Stimulated activated CD8-positive, alpha-beta memory T cell treated with anti-CD3 and anti-CD28 coated beads, Interleukin-2, amount 100 ng/mL, for 1 hour (primary cell): ENCODE measurements around the gene WDR93.

Experiments
- DNase-seq, 2 donors: peaks; one replicate each; pipeline ENCODE4 v3.0.0-alpha.2; 2020; ENCODE audit warnings: low read depth in 2 of 2

WDR93 gene

DNA sequence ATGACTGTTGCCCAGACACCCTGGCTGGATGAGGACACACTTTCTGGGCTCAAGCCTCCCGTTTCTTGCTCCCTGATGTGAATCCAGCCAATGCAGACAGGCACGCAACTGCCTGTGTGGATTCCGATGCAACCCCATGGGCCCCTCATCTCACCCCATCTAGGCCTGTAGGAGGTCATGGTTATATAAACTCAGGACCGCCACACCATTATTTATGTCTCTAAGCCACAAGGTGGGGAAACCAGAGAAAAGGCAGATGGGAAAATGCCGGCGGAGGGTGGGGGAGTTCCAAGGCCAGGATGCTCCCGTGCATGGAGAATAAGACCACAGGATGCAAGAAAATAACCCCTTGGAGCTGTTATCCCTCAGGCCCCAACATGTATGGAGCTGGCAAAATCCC lies 58.4 kb downstream of the WDR93 start:
- no peak for DNase-seq

DNA sequence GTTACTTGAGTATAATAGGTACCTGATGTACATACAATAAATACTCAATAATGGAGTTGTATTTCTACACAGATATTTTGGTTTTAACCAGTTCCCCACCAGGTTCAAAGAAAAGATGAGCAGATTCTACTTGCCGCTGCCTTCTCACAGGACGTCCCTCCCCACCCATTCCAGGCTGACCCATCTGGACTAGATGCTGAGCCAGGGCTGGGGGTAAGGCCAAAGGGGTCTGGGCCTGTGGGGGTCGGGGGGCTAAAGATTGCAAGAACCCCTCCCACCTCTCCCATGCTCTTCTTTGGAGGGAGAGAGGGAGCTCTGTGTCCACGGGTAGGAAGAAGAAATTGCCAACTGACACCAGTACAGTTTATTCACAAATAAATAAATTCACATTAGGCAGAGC lies 58.9 kb downstream of the WDR93 start:
- no peak for DNase-seq

DNA sequence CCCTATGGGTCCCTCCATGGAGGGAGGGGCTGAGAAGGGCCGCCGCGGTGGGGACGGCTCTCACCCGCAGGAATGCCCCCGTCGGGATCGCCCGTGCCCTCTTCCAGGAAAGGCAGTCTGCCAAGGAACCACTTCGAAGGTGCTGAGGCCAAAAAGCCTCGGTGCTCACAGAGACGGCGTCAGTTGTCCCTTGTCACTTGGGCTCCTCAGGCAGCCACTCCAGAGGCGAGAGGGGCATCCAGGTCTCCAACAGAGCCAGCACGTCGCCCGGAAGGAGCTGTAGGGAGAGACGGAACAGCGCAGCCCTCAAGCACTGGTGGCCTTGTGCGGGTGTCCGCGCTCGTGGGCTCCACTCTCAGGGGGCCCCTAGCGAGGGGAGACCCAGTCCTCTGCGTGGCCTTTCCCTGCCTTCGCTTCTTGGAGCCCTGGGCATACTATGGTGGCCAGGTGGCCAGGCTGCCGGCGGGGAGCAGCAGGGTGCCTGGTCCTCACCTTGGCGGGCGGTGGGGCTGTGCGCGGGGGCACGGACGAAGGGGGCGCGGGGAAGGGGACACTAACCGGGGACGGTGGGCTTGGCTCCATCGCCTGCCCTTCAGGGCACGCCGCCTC lies 59.4 kb downstream of the WDR93 start:
- DNase-seq = no peak

DNA sequence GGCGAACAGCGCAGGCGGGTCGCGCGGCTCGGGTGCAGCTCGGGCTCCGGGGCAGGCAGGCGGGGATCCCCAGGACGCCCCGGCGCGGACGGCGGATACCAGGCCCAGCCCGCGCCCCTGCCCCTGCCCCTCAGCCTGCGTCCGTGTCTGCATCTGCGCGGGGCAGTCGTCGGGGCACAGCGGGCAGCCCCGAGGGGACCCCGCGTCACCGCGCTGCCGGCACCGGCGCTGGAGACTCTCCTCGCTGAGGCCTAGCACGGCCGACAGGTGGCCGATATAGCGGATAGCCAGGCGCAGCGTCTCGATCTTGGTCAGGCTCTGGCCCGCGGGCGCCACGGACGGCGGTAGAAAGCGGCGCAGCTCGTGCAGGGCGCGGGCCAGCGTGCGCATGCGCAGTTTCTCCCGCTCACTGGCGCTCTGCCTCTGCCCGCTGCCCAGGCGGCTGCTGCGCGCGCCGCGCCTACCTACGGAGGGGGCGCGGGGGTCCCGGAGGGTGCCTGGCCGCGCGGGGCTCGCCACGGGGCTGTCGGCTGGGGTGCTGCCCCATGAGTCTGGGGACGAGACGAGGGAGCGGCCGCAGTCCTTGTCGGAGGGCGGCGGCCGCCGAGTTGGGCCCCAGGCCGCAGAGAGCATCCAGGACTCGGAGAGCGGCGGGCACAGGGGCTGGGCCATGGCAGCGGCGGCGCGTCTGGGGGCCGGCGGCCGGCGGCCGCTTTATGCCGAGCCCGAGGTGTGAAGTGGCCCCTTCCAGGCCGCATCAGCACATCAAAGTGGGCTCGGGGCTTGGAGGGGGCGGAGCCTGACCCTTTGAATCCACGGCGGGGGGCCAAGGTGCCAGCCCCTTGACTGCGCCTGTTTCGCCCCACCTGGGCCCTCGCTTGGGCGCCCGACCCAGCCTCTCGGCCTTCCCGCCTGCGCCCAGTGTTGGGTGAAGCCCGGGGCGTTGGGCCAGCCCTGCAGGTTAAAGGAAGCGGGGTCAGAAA lies 60.2 kb downstream of the WDR93 start, which contains the start of gene MESP1:
Gene MESP1 (minus strand): TSS at position 690 of the 983 bp plus-strand sequence. CDS start 18 bp downstream, at position 672.
- DNase-seq = peak; percentile 75 to 77

DNA sequence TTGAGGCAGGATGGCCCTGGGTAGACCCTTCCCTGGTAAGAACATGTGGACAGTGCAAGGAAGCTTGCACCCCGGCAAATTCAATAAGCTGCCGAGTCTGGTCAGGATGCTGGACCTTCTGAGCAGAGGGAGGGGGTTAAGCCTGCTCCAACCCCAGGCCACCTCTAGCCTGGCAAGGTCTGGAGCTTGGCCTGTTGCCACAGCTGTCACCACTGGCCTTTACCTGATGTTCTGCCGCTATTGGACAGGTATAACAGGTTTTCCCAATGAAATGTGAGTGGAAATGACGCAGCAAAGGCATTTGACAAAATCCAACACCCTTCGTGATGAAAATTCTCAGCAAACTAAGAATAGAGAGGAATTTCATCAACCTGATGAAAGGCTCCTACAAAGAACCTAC lies 61.1 kb downstream of the WDR93 start:
- no peak for DNase-seq

DNA sequence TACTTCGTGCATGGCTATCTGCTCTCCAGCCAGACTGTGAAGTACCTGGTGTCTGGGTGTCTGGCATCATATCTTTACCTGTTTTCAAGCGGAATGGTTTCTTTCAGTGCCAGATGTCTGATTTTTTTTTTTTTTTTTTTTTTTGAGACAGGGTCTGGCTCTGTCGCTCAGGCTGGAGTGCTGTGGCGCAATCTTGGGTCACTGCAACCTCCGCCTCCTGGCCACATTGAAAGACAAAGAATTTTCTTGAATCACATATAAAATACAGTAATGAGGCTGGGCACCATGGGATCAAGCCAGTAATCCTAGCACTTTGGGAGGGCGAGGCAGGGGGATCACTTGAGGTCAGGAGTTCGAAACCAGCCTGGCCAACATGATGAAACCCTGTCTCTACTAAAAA lies 63.2 kb downstream of the WDR93 start:
- no peak for DNase-seq

DNA sequence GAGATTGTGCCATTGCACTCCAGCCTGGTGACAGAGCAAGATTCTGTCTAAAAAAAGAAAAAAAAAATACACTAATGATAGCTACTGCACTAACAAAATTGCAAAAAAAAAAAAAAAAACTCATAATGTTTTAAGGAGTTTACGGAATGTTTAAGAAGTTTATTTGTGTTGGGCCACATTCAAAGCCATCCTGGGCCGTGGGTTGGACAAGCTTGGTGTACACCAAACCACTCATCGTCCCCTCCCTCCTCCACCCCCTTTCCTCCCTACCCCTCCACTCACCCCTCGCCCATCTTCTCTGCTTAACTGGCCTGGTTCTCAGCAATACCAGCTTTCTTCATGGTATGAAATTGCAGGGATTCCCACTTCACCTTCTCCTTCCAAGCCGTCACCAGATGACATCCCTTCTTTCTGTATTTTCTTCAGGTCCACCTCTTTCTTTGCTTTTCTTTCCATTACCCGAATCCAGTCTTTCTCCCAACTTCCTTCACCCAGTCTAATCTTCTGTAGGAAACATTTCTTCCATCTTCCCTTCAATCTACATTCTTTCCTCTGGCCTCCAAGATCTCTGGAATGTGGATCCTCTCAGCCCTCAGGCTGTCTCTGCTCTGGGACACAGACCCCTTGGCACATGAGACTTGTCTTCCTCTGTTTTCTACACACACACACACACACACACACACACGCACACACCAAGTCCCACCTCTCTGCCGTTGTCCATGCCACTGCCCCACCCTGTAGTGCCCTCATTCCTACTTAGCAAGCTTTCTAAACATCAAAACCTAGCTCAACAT lies 63.9 kb downstream of the WDR93 start:
- DNase-seq = no peak

DNA sequence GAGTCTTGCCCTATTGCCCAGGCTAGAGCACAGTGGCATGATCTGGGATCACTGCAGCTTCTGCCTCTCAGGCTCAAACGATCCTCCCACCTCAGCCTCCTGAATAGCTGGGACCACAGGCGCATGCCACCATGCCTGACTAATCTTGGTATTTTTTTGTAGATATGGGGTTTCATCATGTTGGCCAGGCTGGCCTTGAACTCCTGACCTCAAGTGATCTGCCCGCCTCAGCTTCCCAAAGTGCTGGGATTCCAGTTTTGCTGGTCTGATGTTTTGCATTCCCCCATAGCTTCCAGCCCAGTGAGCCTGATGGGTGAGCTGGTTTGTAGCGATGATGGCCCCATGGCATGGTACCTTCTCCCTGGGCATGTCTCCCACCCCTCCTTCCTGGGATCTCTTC lies 65.1 kb downstream of the WDR93 start:
- DNase-seq = no peak

DNA sequence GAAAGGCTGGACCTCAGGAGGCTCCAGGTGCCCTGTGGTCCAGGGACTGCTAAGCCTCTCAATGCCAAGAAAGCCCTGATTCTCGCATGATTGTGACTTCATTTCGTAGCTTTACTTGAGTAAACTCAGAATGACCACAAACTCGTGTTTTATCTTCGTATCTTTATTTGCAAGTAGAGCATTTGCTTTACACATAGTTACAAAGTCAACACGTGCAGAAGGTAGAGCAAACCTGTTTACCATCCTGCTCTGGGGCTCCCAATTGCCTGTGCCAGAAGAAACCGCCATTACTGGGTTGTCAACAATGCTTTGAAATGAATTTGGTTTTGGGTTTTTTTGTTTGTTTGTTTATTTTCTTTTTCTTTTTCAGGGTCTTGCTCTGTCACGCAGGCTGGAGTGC lies 66.3 kb downstream of the WDR93 start:
- DNase-seq = no peak

DNA sequence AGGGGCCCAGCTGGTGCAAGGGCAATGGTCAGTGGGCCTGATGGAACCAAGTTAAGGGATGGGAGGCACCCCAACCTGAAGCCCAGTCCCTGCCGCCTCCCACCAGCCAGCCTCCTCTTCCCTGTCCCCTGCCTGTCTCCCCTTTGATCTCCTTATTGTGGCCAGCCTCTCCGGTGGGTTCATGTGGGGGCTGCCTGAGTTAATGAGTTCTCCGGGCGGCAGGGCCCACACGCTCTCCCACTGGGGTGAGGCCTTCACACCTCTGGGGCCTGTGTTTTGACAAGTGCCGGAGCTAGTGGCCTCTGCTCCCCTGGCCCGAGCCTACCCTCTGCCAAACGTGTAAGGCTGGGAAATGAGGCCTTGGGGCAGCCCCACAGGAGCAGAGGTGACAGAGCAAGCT lies 67.7 kb downstream of the WDR93 start:
- DNase-seq = no peak

DNA sequence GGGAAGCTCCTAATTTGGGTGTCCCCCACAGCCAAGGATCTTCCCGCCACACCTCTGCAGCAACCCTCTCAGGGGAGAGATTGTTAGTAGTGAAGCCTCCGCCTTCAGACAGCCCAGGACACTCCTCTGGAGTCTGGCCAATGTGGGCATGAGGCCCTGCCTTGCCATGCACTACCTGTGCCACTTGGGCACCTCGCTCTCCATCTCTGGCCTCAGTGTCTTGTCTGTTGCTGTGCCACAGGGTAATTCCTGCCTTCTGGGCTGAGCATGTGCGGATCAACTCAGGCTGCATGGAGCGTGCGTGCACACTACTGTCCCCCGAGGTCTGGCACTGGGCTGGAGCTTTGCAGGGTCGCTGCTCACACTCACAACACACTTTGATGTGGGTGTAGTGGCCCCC lies 68.4 kb downstream of the WDR93 start:
- DNase-seq = no peak

DNA sequence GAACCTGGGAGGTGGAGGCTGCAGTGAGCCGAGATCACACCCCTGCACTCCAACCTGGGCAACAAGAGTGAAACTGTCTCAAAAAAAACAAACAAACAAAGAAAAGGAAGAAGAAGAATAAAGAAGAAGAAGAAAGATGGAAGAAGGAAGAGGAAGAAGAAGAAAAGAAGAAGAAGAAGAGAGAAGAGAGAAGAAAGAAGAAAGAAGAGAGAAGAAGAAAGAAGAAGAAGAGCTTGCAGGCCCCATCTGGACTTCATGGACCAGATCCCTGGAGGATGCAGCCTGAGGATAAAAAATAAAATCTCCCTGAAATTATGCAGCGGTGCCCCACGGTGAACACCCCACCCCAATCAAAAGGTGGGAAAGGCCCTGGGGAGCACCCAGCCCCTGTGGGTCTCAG lies 69.2 kb downstream of the WDR93 start:
- no peak for DNase-seq

DNA sequence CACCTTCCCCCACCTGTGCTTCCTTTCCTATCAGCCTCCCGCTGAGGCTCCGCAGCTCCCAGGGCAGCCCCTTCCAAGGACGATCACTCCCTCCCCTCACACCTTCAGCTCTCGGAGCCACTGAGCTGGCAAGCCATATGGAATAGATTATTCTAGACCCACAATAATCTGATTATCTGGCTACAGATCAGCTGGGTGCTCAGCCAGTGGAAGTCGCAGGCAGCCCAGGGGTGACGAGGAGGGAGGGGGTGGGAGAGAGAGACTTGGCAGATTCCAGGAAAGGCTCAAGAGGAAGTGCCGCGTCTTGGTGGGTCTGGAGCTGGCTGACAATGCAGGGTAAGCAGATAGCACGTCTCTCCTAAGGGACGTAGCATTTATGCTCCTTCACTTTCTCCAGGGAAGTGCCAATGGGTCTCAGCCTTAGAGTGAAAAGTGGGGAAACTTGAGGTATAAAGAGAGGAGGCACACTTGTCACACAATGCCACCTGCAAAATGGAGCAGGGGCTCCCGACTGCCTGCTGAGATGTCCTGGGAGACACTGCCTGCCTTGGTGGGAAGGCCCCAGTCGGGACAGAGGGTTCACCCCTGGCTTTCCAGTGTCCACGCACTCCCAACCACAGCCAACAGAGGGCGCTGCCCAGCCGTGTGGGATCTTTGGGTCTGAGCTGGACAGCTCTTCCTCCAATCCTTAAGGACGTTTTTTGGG lies 69.8 kb downstream of the WDR93 start:
- peak; percentile 24 to 28 for DNase-seq

DNA sequence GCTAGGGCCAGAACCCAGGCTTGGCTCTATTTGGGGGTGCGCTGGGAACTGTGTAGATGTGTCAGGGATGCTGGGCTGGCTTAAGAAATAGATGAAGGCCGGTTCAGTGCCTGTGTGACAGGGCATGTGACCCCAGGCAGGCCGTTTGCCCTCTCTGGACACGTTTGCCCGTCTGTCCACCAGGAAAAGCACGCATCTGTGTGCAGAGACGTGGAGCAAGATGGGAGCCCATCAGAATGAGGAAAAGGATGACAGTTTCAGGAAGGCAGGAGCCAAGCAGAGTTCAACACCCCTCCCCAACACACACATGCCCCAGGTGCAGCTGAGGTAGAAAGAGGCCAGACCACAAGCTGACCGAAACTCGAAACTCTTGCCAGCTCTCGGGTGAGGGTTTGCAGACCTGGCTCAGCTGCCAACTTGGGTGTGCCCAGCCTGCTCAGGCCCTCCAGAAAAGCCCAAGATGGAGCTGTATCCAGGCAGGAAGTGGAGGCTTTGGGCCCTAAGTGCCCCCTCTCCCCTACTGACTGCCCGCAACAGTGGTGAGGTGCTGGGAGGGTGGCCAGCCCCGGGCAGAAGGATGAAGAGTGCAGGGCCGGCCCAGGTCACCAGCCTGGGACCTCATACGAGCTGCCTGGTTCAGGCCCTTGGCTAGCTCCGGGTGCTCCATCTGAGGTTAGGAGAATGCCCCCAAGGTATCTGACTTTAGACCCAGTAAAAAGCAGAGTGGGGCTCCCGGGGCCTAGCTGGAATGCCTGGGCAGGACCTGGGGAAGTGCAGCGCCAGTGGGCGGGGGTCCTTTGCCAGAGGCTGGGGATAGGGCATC lies 70.6 kb downstream of the WDR93 start:
- no peak for DNase-seq

DNA sequence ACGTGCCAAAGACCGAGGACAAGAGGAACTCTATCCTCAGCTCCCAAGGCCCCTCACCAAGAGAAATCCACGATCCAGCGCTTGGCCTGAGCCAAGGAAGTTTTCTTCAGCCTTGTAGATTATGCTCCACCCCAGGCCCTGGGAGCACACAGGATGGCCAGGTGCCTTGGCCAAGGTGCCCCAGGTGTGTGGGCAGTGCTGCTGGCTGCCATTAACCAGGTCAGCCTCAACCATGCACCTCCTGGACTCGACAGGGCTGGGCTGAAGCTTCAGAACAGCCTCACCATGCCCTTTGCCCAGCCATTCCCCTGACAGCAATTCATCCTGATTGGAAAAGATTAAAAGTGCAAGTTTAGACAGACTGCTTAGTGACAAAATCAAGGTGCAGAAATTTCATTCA lies 71.3 kb downstream of the WDR93 start:
- DNase-seq = no peak

DNA sequence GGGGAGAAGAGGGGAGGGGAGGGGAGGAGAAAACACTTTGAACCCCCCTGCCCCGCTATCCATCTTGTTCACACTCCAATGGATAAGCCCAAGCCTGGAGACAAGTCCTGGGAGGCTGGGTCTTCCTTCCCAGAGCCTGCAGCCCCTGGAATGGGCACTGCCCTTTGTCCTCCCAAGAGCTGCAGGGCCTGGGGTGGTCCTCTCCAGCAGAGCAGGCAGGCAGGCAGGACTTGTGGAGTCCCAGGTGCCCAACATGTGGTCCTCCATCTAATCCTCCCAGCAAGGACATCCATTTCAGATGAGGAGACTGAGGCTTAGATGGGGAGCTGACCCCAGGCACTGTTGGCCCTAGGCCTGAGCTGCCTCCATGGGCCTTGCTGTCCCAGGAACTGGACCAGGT lies 75.1 kb downstream of the WDR93 start:
- DNase-seq = no peak

DNA sequence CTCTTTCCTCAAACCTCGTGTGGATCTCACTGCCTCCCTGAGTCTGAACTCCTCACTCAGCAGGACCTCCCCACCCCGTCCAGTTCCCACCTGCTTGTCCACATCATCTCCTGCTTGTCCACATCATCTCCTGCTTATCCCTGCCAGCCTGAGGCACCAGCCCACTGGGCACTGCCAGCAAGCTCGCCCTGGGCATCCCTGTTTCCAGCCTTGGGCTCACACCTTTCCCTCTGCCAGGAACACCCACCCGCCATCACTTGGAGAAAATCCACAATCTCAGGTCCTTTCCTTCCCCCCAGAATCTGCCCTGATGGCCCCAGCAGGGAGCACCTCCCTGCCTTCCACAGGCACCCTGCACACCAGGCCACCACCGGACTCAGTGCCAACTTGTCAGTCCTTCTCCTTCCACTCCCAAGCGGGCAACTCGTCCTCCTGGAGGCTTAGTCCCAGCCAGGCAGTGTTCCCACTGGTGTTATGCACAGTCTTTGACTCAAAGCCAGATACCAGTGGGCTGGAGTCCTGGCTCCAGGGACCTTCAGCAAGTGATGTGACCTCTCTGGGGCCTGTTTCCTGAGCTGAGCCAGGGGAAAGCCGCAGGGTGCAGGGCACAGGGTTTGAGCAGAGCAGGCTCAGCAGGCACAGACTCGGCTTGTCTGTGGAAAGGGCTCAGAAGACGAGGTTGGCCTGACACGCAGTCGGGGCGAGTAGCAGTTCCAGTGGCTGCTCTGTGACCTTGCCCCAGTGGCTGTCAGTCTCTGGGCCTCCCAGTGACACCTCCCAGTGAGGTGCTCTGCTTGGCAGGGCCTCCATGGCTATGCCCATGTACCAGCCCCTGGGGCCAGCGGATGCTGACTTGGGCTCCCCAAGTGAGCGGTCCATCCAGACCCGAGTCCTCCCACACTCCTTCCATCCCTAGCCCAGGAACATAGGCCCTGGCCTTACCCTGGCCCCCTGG lies 76.0 kb downstream of the WDR93 start:
- no peak for DNase-seq

DNA sequence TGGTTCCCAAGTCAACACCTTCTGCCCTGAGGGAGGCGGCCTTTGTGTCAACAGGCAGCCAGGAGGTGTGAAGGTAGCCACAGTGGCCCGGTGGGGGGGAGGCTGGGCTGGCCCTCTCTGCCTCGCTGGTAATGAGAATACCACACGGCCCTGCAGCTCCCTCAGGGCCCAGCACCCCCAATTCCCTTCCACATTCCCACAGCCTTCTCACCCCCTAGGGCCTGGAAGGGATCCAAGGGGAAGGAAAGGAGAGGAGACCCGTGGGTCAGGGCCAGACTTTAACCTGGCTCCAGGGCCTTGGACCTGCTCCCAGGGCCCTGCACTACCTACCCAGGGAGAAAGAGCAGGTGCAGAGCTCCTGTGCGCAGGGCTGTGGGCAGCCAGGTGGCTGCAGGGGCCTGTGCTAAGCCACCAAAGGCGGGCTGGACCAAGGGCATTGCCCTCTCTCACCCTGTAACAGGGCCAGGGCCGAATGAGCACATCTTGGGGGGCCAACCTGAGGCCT lies 76.9 kb downstream of the WDR93 start:
- DNase-seq = no peak

DNA sequence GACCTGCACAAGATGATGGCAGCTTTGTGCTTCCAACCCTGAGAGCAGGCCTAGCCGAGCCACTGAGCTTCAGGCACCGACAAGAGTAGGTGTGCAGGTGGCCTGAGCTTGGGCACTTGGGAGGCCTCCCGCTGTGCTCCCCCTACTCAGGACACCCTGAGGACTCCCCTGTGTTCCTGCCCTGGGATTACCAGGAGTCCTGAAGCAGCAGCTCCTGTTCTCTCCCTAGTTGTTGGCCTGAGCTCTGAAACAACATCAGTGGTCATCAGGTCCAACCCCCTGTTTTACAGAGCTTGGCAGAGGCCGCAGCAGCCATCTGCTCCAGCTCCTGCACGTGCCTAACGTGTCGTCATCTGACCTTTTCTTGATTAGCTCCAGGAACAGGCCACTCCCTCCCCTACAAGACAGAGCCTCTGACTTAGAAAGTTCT lies 77.5 kb downstream of the WDR93 start:
- DNase-seq = no peak
